GM13976 (cell line): ENCODE data around the gene ACVR2A.

Experiments
- DNase-seq: peaks from one replicate; pipeline ENCODE4 v3.0.0; 2012; ENCODE audit warnings: low spot score
- in situ Hi-C: fragments of 300-500 bp; cut with MboI; formaldehyde crosslinking; loops from one replicate; pipeline ENCODE4 v1.12.0; 2022; ENCODE audit warnings: low sequenced_read_pairs, mixed read lengths, inconsistent platforms; ENCODE audit not compliant: unreplicated experiment
- TF ChIP-seq, protein P1 (sequence below): IDR thresholded peaks from 2 replicates; pipeline ENCODE4 v1.5.1; 2012; ENCODE audit warnings: borderline replicate concordance, mild to moderate bottlenecking; ENCODE audit not compliant: insufficient read depth; ENCODE audit errors: extremely low read depth, missing control alignments, control extremely low read depth

The ACVR2A gene

DNA sequence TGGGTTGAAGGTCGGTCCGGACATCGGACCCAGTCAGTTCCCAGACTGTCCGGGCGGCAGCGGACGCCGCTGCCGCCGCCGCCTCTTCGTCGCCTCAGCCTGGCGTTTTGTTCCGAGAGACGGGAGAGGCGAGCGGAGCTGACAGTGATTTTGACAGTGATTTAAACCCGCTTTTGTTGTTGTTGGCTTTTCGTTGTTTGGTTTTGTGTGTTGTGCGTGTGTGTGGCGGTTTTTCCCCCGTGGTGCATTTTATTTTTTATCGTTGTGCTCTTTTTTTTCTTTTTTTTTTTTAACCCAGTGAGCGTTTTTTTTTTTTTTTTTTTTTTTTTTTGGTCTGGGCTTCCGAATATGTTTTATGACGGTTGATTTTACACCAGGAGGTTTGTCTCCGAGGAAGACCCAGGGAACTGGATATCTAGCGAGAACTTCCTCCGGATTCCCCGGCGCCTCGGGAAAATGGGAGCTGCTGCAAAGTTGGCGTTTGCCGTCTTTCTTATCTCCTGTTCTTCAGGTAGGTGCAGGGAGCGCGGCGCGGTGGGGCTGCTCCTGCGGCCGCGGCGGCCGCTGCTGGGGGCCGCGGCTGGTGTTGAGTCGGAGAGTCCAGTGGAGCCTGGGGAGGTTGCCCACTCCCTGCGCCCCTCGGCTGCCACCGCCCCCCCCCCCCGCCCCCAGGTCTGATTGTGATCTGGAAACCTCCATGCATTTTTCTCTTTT lies at the start of gene ACVR2A:
ACVR2A (plus strand) TSS at position 333 of the 714 bp plus-strand sequence; CDS start at position 457, 124 bp downstream.
- TF ChIP-seq, protein P1, sequence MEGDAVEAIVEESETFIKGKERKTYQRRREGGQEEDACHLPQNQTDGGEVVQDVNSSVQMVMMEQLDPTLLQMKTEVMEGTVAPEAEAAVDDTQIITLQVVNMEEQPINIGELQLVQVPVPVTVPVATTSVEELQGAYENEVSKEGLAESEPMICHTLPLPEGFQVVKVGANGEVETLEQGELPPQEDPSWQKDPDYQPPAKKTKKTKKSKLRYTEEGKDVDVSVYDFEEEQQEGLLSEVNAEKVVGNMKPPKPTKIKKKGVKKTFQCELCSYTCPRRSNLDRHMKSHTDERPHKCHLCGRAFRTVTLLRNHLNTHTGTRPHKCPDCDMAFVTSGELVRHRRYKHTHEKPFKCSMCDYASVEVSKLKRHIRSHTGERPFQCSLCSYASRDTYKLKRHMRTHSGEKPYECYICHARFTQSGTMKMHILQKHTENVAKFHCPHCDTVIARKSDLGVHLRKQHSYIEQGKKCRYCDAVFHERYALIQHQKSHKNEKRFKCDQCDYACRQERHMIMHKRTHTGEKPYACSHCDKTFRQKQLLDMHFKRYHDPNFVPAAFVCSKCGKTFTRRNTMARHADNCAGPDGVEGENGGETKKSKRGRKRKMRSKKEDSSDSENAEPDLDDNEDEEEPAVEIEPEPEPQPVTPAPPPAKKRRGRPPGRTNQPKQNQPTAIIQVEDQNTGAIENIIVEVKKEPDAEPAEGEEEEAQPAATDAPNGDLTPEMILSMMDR: no peak
- peak; percentile 76 for DNase-seq
- in situ Hi-C loops: no loop called here

DNA sequence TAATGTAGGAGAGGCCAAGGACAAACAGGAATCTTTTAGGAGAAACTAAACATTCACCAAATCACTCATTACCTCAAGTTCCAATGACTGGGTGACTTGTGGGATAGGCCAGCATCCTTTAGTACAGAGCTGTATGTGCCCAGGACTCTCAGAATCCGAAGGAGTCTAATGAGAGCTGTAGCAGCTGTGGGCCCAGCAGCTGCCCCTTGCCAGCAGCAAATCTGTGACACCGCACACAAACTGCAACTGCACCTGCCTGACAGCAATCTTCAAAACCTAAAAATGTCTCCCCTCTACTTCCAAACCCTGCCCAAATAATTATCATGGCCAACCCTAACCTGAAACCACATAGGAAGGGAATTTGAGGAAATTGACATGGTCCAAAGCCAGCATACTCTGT lies 44.5 kb upstream of the ACVR2A start:
- TF ChIP-seq, protein P1: no peak
- in situ Hi-C loops: no loop called here
- no peak for DNase-seq

DNA sequence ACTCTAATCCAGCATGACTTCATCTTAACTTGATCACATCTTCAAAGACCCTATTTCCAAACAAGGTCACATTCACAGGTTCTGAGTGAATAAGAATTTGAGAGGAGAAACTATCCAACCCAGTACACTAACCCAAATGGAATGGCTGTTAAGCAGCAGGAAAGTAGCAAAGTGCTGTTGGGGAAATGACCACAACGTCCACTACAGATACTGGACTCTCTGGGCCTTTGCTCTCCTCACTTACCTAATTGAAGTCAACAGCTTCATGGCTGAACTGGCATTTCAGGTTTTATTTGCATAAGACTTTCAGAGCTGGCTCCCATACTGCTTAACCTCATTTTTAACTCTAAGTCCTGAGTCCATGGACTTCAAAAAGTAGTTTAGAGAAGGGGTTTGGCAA lies 38.0 kb upstream of the ACVR2A start:
- TF ChIP-seq, protein P1: no peak

DNA sequence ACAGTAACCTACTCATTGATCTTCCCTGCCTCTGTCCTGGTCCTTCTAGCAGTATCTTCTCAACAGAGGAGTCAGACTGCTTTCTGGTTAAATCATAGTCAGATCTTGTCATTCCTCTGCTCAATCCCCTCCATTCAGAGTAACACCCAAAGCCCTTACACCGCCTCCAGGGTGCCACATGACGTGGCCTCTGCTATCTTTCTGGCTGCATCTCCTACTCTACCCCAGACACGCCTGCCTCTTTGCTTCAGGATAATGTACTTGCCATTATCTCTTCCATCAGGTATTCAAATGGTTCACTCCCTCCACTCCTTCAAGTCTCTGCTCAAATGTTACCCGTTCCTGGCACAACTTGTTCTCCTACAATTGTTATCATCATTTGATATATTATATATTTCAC lies 36.3 kb upstream of the ACVR2A start:
- in situ Hi-C loops: no loop called here
- TF ChIP-seq, protein P1: no peak
- DNase-seq: no peak

More for the DNA sequence above, 38.0 kb upstream of the ACVR2A start:
- in situ Hi-C loops: no loop called here
- DNase-seq: no peak

DNA sequence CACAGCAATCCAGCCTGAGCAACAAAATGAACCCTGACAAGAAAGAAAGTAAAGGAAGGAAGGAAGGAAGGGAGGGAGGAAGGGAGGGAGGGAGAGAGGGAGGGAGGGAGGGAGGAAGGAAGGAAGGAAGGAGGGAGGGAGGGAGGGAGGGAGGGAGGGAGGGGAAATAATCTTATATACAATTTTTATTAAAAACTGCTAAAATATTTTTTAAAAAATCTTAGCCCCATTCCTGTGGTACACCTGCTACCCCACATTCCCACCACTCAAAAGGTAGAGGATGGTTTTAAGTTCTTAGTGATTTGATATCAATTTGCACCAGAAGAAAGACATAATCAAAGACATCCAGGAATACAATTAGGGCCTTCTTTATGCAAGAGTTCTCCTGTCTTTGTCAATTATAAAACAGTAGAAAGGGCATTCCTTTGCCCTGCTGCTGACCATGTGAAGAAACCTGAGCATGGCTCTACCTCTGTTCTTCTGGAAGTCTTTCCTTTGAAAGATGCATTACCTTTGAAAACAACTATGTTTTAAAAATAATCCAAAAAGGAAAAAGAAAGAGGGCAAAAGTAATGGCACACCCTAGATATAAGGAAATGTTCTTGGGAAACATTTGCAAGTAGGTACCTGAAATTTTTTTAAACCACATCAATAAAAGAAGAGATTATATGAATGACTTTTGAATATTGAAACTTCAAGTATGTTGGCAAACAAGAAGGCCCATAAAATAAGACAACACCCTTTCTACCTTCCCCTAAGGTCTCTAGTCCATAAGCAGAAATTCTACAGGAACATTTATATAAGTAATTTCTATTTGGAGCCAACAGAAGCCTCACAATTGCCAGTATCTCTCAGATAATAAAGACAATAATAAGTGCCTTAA lies 33.7 kb upstream of the ACVR2A start:
- in situ Hi-C loops: no loop called here
- TF ChIP-seq, protein P1: no peak
- DNase-seq: no peak

DNA sequence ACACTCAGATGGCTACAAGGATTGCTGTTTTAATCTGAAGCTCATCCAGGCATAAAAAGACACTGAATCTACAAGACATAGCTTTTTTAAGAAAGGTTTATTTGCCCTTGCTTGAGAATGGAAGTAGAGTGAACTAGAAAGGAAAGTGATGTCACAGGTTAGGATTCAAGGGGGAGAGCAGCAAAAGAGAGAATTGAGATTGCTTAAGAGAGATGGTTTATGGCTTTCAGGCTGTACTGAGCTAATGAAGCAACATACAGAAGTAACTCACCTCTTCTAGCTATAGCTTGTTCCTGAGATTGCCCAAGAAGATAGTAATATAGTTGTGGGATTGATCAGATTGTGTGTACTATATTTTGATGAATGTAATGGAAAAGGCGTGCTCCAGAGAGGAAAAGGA lies 26.1 kb upstream of the ACVR2A start:
- in situ Hi-C loops: no loop called here
- TF ChIP-seq, protein P1: no peak
- DNase-seq: no peak
